DOHH2 (cell line): ENCODE measurements around the gene SMIM23.

Experiments
- CTCF ChIP-seq: fragments of 200-600 bp; sonication (generic); IDR thresholded peaks from one replicate; pipeline ENCODE4 v1.5.1; 2014; ENCODE audit warnings: antibody characterized with exemption, mild to moderate bottlenecking, low read depth, low read length; ENCODE audit not compliant: poor library complexity, severe bottlenecking
- EZH2phosphoT487 ChIP-seq: fragments of 200-600 bp; sonication (generic); IDR thresholded peaks from 2 replicates; pipeline ENCODE4 v1.6.1; 2017; ENCODE audit warnings: borderline replicate concordance, mild to moderate bottlenecking, antibody characterized with exemption, low read length, moderate library complexity, mixed read lengths

DNA sequence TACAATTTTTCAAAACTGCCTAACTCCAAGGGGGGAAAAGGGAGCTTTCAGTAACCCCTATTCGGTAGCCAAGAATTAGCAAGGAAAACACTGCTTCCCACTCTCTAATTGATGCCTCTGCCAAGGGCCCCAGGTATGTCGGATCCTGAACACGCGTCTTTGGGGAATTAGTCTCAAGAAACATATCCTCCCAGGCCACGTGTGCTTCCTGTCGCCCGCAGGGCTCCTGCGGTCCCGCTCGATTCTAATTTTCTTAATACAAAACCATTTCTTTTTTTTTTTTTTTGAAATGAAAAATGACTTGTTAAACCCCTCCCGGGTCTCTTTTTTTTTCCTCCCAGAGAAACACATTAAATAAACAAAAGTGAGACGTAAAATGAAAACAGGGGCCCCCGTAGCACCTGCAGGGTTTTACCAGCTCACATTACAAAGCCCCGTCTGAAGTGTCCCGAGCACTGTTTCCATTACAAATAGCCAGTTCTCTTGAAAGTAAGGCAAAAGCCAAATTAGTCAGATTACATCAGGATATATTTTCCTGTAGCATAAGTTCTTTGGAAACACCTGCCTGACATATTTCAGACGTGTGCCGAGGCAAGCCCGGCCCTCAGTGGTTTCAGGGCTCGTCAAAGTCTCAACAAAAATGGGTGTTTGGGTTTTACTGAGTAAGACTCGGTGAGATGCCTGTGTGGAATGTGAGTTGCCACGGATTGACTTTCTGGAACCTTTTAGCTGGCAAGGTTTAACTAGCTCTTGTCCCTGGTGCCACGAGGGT lies 21.5 kb downstream of the SMIM23 start:
- TF ChIP-seq CTCF (no peak), EZH2phosphoT487 (no peak)
